NB4 (cell line): ENCODE measurements around the gene CWC27.

Source experiments
- DNase-seq: peaks from one replicate; pipeline ENCODE4 v3.0.0; 2010; ENCODE audit warnings: low read depth
- H3K4me3 ChIP-seq: one replicate; pipeline ENCODE4 v1.5.1; 2011; ENCODE audit warnings: mild to moderate bottlenecking, low read depth, low read length, moderate library complexity
- MYC ChIP-seq: IDR thresholded peaks from 2 replicates; pipeline ENCODE4 v1.6.1; 2011; ENCODE audit warnings: low read depth, low read length
- POLR2A ChIP-seq: IDR thresholded peaks from 2 replicates; pipeline ENCODE4 v1.6.1; 2011; ENCODE audit warnings: mild to moderate bottlenecking; ENCODE audit not compliant: insufficient read length; ENCODE audit errors: extremely low read depth
- TF ChIP-seq, protein P1 (sequence below): IDR thresholded peaks from 2 replicates; pipeline ENCODE4 v1.6.1; 2011; ENCODE audit warnings: low read depth, low read length
- TF ChIP-seq, protein P2 (sequence below): IDR thresholded peaks from one replicate; pipeline ENCODE4 v1.5.1; 2012; ENCODE audit warnings: low read depth, low read length

CWC27 gene

DNA sequence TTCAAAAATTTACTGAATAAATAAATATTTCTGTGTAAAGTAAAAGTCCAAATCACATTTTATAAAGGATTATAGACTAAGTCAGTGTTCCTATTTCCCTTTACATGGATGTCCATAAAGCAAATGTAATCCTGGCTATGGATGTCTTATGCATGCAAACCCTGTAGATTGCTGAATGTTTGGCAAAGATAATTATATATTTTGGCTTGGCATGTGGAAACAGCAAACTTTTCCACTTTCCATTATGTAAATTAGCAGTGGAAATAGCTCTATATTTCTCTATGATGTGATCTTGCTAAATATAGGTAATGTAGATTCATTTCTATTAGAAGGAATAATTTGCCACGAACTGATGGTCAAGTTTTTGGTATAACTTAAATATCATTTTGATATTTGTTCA, 66.5 kb downstream of the CWC27 start:
- H3K4me3 ChIP-seq, result no peak overlapping the region
- TF ChIP-seq, protein P1, sequence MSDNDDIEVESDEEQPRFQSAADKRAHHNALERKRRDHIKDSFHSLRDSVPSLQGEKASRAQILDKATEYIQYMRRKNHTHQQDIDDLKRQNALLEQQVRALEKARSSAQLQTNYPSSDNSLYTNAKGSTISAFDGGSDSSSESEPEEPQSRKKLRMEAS, result no peak
- TF ChIP-seq POLR2A, result no peak
- no peak for TF ChIP-seq MYC
- TF ChIP-seq, protein P2, sequence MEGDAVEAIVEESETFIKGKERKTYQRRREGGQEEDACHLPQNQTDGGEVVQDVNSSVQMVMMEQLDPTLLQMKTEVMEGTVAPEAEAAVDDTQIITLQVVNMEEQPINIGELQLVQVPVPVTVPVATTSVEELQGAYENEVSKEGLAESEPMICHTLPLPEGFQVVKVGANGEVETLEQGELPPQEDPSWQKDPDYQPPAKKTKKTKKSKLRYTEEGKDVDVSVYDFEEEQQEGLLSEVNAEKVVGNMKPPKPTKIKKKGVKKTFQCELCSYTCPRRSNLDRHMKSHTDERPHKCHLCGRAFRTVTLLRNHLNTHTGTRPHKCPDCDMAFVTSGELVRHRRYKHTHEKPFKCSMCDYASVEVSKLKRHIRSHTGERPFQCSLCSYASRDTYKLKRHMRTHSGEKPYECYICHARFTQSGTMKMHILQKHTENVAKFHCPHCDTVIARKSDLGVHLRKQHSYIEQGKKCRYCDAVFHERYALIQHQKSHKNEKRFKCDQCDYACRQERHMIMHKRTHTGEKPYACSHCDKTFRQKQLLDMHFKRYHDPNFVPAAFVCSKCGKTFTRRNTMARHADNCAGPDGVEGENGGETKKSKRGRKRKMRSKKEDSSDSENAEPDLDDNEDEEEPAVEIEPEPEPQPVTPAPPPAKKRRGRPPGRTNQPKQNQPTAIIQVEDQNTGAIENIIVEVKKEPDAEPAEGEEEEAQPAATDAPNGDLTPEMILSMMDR, result no peak

GRCh38 chr5:64836190-64836755, 67.5 kb downstream of the CWC27 start:
- TF ChIP-seq MYC (no peak), POLR2A (no peak)
- TF ChIP-seq, protein P1, result no peak
- TF ChIP-seq, protein P2, result no peak
- H3K4me3 ChIP-seq, result no peak overlapping the region
- DNase-seq, result no peak

More for the DNA sequence above, 66.5 kb downstream of the CWC27 start:
- no peak for DNase-seq

DNA sequence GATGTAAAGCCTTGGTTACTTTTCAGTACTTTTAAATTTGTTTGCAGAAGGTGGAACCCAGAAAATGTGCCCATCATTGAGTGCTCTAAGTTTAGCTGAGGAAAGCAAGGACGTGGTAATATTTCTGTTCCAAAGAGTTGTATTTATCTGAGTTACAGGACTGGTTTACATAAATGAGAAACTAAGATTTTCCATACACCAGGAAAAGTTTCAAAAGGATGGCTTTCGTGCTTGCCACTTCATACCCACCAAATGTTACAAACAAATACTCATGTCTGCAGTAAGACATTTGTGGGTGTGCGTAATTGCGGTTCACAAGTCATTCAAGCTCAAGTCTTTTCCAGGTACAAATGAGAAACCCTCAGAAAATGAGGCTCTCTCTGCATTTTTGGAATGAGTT, 68.1 kb downstream of the CWC27 start:
- H3K4me3 ChIP-seq, result no peak overlapping the region
- TF ChIP-seq MYC, result no peak
- TF ChIP-seq, protein P1, result no peak
- TF ChIP-seq, protein P2, result no peak
- no peak for TF ChIP-seq POLR2A
- DNase-seq, result no peak

- TF ChIP-seq MYC (no peak), POLR2A (no peak)
- TF ChIP-seq, protein P2, result no peak
- TF ChIP-seq, protein P1, result no peak
- H3K4me3 ChIP-seq, result no peak overlapping the region
- no peak for DNase-seq
Measured at GRCh38 chr5:64838376-64838775, 69.6 kb downstream of the CWC27 start.

- TF ChIP-seq POLR2A, result no peak
- TF ChIP-seq, protein P2, result no peak
- no peak for TF ChIP-seq MYC
- TF ChIP-seq, protein P1, result no peak
- no peak overlapping the region for H3K4me3 ChIP-seq
- no peak for DNase-seq
Measured at GRCh38 chr5:64838803-64839202, 70.1 kb downstream of the CWC27 start.
